HG03095 (cell line): ENCODE results near the gene SHH.
"Not testable (repeated sequence)": the region's sequence is repeated elsewhere in the genome, so short reads cannot be mapped to it uniquely, and the experiment has no call there.

ENCODE experiments used
- ATAC-seq: cut with Tn5 transposase; IDR thresholded peaks from one replicate; pipeline ENCODE4 v1.9.1; 2021; ENCODE audit warnings: moderate library complexity; ENCODE audit not compliant: unreplicated experiment

The SHH gene

DNA sequence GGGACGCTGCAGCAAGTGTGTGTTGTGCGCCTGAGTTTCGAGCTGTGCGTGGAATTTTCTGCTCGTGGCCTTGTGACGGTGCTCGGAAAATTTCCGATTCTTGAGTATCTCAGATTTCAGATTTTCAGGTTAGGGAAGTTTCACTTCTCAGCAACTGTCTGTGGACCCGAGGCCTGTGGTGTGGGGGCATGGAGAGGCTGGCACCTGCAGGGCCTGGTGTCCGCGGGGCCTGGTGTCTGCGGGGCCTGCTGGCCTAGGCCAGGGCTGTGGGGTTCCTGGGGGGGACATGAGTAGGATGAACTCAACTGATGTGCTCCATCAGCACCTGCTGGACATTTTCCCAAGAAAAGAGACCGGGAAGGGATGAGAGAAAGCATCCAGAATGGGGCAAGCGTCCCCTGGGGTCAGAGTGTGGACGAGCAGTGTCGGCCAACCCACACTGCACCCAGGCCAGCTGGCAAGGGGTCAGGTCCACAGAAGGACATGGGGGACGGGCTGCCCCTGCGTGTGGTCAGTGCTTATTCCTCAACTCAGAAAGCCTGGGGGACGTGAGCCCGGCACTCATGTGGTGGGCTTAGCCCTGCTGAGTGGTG, 31.3 kb upstream of the SHH start:
- no peak for ATAC-seq

DNA sequence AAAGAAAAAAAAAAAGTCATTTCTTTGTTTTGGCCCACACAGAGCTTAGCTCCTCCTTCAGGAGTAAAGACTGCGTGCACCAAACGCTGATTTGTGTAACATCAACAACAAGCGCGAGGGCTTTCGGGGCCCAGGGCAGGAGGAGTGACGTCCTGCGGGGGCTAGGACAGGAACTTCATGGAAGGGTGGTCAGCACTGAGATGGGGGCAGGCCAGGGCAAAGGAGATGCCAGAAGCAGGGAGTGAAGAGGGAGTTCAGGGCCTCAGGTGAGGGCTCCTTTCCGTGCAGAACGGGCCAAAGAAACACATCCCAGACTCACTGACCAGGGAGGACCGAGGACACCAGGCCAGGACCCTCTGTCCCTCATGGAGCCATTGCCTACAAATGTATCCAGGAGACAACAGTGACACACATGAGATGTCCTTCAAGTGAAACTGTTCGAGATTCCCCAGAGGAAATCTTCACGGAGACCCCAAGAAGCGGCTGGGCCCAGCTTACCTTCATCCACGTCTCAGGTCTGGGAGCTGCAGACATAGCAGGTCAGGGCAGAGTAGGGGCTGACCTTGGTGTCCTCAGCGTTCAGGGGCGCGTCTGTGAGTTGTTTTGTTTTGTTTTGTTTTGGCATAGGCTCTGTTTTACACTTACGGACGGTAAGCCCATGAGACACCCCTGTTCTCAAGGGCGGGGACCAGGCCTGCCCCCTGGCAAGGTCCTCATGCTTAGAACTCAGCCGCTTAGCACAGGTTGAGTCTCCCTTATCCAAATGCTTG, 30.4 kb upstream of the SHH start:
- no peak for ATAC-seq

DNA sequence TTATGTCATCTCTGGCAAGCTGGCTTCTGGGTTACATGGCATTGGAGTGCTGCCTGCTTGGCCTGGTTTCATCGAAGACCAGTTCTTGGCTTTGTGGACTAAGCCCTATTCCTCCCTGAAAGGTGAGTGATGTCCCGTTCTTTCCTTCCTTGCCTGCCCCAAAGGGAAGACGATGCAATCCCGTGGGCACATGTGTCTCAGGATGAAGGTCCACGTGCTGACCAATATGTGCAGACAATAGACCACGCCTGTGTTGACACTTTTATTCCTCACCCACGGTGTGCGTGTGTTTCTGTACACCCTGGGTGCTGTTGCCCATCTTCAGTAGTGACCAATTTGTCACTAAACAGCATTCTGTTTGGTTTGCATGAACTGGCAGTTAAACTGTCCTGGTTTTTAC, 28.6 kb upstream of the SHH start:
- ATAC-seq = no peak

- ATAC-seq = no peak
Measured at GRCh38 chr7:155840262-155840885, 28.1 kb upstream of the SHH start.

DNA sequence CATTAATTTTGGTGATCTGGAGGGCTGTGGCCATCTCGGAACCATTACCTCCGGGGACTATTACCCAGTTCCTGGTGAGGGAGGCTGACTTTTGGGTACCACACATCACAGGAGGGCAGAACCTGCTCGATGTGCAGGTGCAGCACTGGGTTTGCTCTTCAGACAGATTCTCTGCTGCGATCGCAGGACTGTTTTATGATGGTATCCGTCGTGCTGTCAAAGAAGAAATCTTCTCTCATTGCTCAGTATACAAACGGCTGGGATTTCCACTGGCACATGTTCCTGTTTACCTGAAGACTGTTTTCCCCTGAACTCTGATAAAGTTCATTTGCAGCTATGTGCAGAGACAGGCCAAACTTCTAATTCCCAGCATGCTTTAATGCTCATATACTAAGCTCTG, 27.2 kb upstream of the SHH start:
- no peak for ATAC-seq

GRCh38 chr7:155838312-155838711, 26.0 kb upstream of the SHH start:
- not testable (repeated sequence) for ATAC-seq

GRCh38 chr7:155837126-155837479, 24.8 kb upstream of the SHH start:
- no peak for ATAC-seq

GRCh38 chr7:155836216-155837125, 24.2 kb upstream of the SHH start:
- ATAC-seq = no peak

GRCh38 chr7:155835446-155836215, 23.4 kb upstream of the SHH start:
- ATAC-seq = no peak

DNA sequence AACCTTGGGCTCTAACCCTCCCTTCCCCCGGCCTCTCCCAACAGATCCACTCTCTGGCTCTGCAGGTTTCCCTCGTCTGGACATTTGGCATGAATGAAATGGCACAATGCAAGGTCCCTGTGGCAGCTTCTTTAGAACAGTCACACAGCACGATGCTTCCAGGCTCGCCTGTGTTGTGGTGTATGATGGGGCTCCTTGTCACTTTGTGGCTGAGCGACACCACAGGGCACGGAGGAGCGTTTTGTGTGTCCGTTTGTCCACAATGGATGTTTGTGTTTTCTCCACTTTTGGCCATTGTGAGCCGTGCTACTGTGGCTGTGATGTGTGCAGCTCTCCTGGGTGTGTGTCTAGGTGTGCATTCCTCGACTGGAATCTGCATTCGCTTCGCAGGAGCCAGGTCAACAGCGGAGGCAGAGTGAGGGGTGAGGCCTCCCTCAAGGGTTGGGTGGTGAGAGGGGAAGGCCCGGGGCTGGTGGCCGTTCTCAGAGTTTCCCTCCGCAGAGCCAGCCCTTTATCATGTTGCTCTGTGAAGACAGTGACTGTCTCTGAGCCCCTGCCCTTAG, 22.3 kb upstream of the SHH start:
- no peak for ATAC-seq

GRCh38 chr7:155833651-155834050, 21.4 kb upstream of the SHH start:
- no peak for ATAC-seq

DNA sequence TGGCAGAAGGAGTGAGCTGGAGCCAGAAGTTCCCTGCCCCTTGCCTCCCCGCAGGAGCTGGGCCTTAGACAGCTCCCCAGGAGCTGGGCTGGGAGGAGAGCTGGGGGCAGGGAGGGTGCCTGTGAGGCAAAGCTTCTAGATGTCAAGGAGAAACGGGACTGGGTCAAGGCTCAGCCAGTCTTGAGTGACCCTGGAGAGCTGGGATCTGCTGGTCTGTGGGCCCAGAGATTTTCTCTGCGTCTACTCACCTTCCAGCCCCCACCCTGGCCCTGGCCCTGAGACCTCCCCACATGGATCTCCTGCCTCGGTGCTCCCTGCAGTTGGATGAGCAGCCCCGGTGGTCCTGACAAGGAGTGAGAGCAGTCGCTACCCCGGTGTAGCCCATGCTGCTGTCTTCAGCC, 20.3 kb upstream of the SHH start:
- no peak for ATAC-seq

GRCh38 chr7:155831807-155832524, 19.7 kb upstream of the SHH start:
- ATAC-seq = no peak

- ATAC-seq = no peak
Measured at GRCh38 chr7:155830961-155831806, 18.9 kb upstream of the SHH start.

DNA sequence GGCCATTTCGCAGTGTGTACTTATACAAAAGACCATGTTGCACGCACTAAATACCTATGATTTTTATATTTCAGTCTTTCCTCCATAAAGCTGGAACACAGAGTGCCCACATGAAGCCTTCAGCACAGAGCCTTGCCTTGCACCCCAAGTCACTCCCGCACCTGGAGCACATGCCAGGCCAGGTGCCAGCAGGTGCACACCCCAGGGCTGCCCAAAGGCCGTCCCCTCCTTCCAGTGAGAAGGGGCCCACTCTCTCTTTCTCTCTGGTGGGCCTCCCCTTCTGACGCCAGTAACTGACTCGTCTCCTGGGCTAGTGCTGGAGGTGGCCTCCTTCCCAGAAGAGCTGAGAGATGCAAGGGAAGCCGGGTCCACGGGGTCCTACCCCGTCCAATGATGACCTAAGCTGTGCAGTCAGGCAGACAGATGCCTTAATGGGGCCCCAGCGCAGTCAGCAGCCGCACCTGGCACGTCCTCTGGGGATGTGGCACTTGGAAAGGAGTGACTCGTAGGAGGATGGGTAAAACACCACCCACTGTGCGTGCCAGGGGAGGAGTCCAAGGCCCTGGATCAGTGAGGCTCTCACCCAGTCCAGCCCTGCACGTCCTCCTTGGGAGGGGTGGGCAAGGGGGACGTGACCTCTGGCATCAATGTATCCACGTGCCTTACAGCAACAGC, 17.7 kb upstream of the SHH start:
- no peak for ATAC-seq

GRCh38 chr7:155825336-155825735, 13.1 kb upstream of the SHH start:
- ATAC-seq = no peak

GRCh38 chr7:155824227-155824886, 12.1 kb upstream of the SHH start:
- no peak for ATAC-seq

DNA sequence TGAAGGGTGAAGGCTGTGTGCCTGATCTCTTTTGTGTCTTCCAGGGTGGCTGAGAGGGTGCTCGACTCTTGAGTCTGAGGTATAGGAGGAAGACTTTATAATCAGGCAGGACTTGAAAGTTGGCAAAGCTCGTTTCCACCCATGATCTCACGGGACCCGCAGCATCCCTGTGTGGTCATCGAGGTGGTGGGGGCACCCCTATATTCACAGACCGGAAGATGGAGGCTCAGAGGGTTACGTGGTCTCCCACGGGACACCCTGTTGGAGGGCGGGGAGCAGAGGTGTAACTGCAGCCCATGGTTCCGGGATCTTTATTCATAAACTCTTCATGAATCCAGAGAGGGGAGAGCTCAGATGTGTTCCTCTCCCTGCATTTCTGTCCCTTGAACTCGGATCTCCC, 9.6 kb upstream of the SHH start:
- ATAC-seq = no peak
